ENCODE measurements around the gene KLLN. TPM values are rescaled to one million over a fixed set of nuclear protein-coding genes. Genes with fewer than 3 reads are reported as not detected.
A peak's percentile ranks its signal among the peaks of the same experiment; 100 is the strongest.

Gene KLLN
- total and polyA plus RNA-seq, 2 of the 13 experiments (the other 11 are each of a cell fraction or from before 2014, with no cell fraction given), result 0.08 to 0.44 TPM

GRCh38 chr10:87861953-87862678 lies 1.2 kb downstream of the KLLN start (continued):
- TF ChIP-seq PLSCR1 (CRISPR knock-in tag; IDR thresholded peaks at IDR 0.05; ENCODE audit: borderline replicate concordance), result no peak
- TF ChIP-seq TBL1XR1 (IDR thresholded peaks at IDR 0.05; ENCODE audit: borderline replicate concordance, low read length, partially characterized antibody), result no peak
- peak; percentile 51; the same call in 1 of the 2 replicates for TF ChIP-seq ZNF430 (CRISPR knock-in tag; IDR thresholded peaks at IDR 0.05)
- TF ChIP-seq ZFP36L2 (CRISPR knock-in tag; IDR thresholded peaks at IDR 0.05), result no peak
- no peak for TF ChIP-seq ZNF713 (CRISPR knock-in tag; IDR thresholded peaks at IDR 0.05)
- no peak for TF ChIP-seq HOXA7 (CRISPR knock-in tag; IDR thresholded peaks at IDR 0.05)
- TF ChIP-seq SNRNP70 (IDR thresholded peaks at IDR 0.05; ENCODE audit: low read depth, low read length), result no peak
- peak; percentile 61 for TF ChIP-seq RARA (CRISPR knock-in tag; IDR thresholded peaks at IDR 0.05)
- TF ChIP-seq ZFP41 (CRISPR knock-in tag; IDR thresholded peaks at IDR 0.05; ENCODE audit: borderline replicate concordance), result no peak
- TF ChIP-seq BCL3 (CRISPR knock-in tag; IDR thresholded peaks at IDR 0.05), result no peak; the same call in 1 of the 2 replicates
- TF ChIP-seq ZFP91 (CRISPR knock-in tag; IDR thresholded peaks at IDR 0.05; ENCODE audit: borderline replicate concordance), result peak; percentile 94
- peak; percentile 24; the same call in 1 of the 2 replicates for TF ChIP-seq GLI4 (CRISPR knock-in tag; IDR thresholded peaks at IDR 0.05; ENCODE audit: borderline replicate concordance)
- no peak for TF ChIP-seq NCOR1 (IDR thresholded peaks at IDR 0.05; ENCODE audit: borderline replicate concordance, low read length)
- no peak for TF ChIP-seq ATAD3A (CRISPR knock-in tag; IDR thresholded peaks at IDR 0.05)
- peak; percentile 99 for TF ChIP-seq KDM3A (CRISPR knock-in tag; IDR thresholded peaks at IDR 0.05; ENCODE audit: low read depth)
- peak; percentile 68 to 79; a peak in 1 of 4 replicates for TF ChIP-seq EP300 (IDR thresholded peaks at IDR 0.05; ENCODE audit: low read depth in 2 of 2, low read length in 2 of 2)
- peak; percentile 32; the same call in 1 of the 2 replicates for TF ChIP-seq EP300 (CRISPR knock-in tag; IDR thresholded peaks at IDR 0.05; ENCODE audit: borderline replicate concordance)
- no peak for TF ChIP-seq NFAT5 (CRISPR knock-in tag; IDR thresholded peaks at IDR 0.05)
- peak; percentile 86 for TF ChIP-seq MAX (IDR thresholded peaks at IDR 0.05)
- TF ChIP-seq ZNF224 (CRISPR knock-in tag; IDR thresholded peaks at IDR 0.05), result peak; percentile 98

All from HepG2 (cell line).